Gastroesophageal sphincter (tissue), 3 donors: ENCODE data around the gene TM9SF4.

Experiments
- CTCF ChIP-seq, 4 experiments: fragments of 200-600 bp in 2 of 4; fragments of 450-650 bp in 2 of 4; sonication (generic) in 1 of 4; IDR thresholded peaks; one replicate each; pipeline ENCODE4 v1.5.1; 2017 to 2019; ENCODE audit warnings: antibody characterized with exemption in 4 of 4, mild to moderate bottlenecking in 2 of 4, moderate library complexity in 2 of 4
- EP300 ChIP-seq: sonication (generic); formaldehyde crosslinking; IDR thresholded peaks from one replicate; pipeline ENCODE4 v1.6.1; 2017; ENCODE audit warnings: antibody characterized with exemption, mild to moderate bottlenecking
- POLR2A ChIP-seq, 2 donors: fragments of 450-650 bp; IDR thresholded peaks; one replicate each; pipeline ENCODE4 v1.6.1; 2017; ENCODE audit warnings: antibody characterized with exemption in 2 of 2, mild to moderate bottlenecking in 2 of 2, moderate library complexity in 1 of 2
- POLR2AphosphoS5 ChIP-seq: sonication (generic); formaldehyde crosslinking; IDR thresholded peaks from one replicate; pipeline ENCODE4 v1.6.1; 2017; ENCODE audit warnings: antibody characterized with exemption

GRCh38 chr20:32062776-32063170, 46.7 kb upstream of the TM9SF4 start:
- no peak for TF ChIP-seq CTCF (IDR thresholded peaks at IDR 0.05)
- TF ChIP-seq POLR2A (IDR thresholded peaks at IDR 0.05): no peak
- TF ChIP-seq EP300: no peak
- no peak for TF ChIP-seq POLR2AphosphoS5
